ENCODE results near the gene LEP. TPM values are rescaled to one million over a fixed set of nuclear protein-coding genes. Genes with fewer than 3 reads are reported as not detected.

LEP gene
- total RNA-seq, 1 experiment from 2014 or later = not detected

DNA sequence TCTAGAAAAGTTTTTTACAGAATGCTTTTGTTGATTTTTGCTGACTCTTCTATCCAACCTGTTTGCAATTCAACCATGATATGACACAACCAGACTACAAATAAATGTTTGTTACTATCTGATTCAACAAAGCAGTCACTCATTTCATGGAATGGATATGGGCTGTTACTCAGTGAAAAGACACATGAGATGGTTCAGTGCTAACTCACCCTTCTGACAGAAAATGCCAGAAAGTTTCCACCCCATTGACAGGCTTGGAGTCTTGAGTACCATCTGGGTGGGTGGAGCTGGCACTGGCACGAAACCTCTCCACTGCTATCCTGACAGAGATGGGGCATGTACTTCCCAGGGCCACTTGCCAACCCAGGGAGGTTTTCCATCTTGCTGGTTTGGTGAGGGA is 63.1 kb downstream of the LEP start:
- no peak overlapping the region for H3K4me2 ChIP-seq (ENCODE audit: low read length)
- ChIA-PET RAD21 (ENCODE audit: low non-redundant PET in 1 of 2, low total read pairs in 2 of 2, uncharacterized antibody in 2 of 2, unreplicated experiment in 2 of 2) (no interaction called here), POLR2A (no interaction called here), CTCF (no interaction called here)
- H2AFZ ChIP-seq (ENCODE audit: low read depth, low read length, poor library complexity, severe bottlenecking) = no peak overlapping the region
- DNase-seq (ENCODE audit: low read depth, low spot score) (no peak), ATAC-seq (no peak)
- H3K9me3 ChIP-seq (ENCODE audit: control insufficient read depth in 1 of 2, insufficient read depth in 1 of 2, low read depth in 1 of 2, low read length in 2 of 2) = no peaks in the 10 kb centered on the region
- no peaks in the 10 kb centered on the region for H3K79me2 ChIP-seq (ENCODE audit: insufficient read depth, low read length)
- H3K27ac ChIP-seq (ENCODE audit: low read depth, low read length) = no peak overlapping the region
- peaks cover 5 to 15% of the 10 kb centered on the region in 2 experiments; a peak in 2 of 4 replicates for H3K36me3 ChIP-seq (ENCODE audit: control insufficient read depth in 1 of 2, insufficient read depth in 2 of 2, low read length in 2 of 2)
- no peak for TF ChIP-seq ZNF274 (IDR thresholded peaks at IDR 0.05; ENCODE audit: low read depth, low read length)
- TF ChIP-seq EZH2phosphoT487 (IDR thresholded peaks at IDR 0.05; ENCODE audit: borderline replicate concordance) = no peak
- TF ChIP-seq ZFX (IDR thresholded peaks at IDR 0.05) = no peak
- TF ChIP-seq, protein P1, sequence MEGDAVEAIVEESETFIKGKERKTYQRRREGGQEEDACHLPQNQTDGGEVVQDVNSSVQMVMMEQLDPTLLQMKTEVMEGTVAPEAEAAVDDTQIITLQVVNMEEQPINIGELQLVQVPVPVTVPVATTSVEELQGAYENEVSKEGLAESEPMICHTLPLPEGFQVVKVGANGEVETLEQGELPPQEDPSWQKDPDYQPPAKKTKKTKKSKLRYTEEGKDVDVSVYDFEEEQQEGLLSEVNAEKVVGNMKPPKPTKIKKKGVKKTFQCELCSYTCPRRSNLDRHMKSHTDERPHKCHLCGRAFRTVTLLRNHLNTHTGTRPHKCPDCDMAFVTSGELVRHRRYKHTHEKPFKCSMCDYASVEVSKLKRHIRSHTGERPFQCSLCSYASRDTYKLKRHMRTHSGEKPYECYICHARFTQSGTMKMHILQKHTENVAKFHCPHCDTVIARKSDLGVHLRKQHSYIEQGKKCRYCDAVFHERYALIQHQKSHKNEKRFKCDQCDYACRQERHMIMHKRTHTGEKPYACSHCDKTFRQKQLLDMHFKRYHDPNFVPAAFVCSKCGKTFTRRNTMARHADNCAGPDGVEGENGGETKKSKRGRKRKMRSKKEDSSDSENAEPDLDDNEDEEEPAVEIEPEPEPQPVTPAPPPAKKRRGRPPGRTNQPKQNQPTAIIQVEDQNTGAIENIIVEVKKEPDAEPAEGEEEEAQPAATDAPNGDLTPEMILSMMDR (IDR thresholded peaks at IDR 0.05 in 2 of 3, conservative IDR thresholded peaks at IDR 0.05 in 1 of 3; ENCODE audit: borderline replicate concordance in 1 of 3, insufficient read depth in 1 of 3, low read depth in 2 of 3, low read length in 2 of 3) = no peak
- TF ChIP-seq RAD21 (IDR thresholded peaks at IDR 0.05; ENCODE audit: low read depth) = no peak
- no peak for TF ChIP-seq SP1 (IDR thresholded peaks at IDR 0.05; ENCODE audit: low read depth)
- TF ChIP-seq CEBPB (IDR thresholded peaks at IDR 0.05; ENCODE audit: low read depth) = no peak
- H3K9ac ChIP-seq (ENCODE audit: low read length) = no peak overlapping the region
- H4K20me1 ChIP-seq (ENCODE audit: insufficient read depth) = no peaks in the 10 kb centered on the region
- H3K9me2 ChIP-seq (ENCODE audit: insufficient read depth) = no peaks in the 10 kb centered on the region
- H3K27me3 ChIP-seq (ENCODE audit: insufficient read depth, low read length) = no peaks in the 10 kb centered on the region
- intact Hi-C loops (cut with micrococcal nuclease) = no loop called here
- no peaks in the 10 kb centered on the region for H3K4me1 ChIP-seq (ENCODE audit: control insufficient read depth in 1 of 2, insufficient read depth in 2 of 2, low read length in 2 of 2)
- H3K4me3 ChIP-seq (replicated peaks in 1 of 2; ENCODE audit: low read depth in 1 of 2, low read length in 2 of 2) = no peak overlapping the region
- BruUV-seq (replicated peaks) = no TSS peak

GRCh38 chr7:128307061-128307460 is 66.0 kb downstream of the LEP start:
- Histone ChIP-seq H2AFZ (ENCODE audit: low read depth, low read length, poor library complexity, severe bottlenecking) (no peak overlapping the region), H3K9ac (ENCODE audit: low read length) (no peak overlapping the region), H3K27me3 (ENCODE audit: insufficient read depth, low read length) (no peaks in the 10 kb centered on the region), H3K9me2 (ENCODE audit: insufficient read depth) (no peaks in the 10 kb centered on the region), H3K4me1 (ENCODE audit: control insufficient read depth in 1 of 2, insufficient read depth in 2 of 2, low read length in 2 of 2) (no peaks in the 10 kb centered on the region), H3K27ac (ENCODE audit: low read depth, low read length) (no peak overlapping the region), H3K79me2 (ENCODE audit: insufficient read depth, low read length) (no peaks in the 10 kb centered on the region), H4K20me1 (ENCODE audit: insufficient read depth) (no peaks in the 10 kb centered on the region), H3K36me3 (ENCODE audit: control insufficient read depth in 1 of 2, insufficient read depth in 2 of 2, low read length in 2 of 2) (peaks cover 20 to 23% of the 10 kb centered on the region in 2 experiments; a peak in 3 of 4 replicates), H3K9me3 (ENCODE audit: control insufficient read depth in 1 of 2, insufficient read depth in 1 of 2, low read depth in 1 of 2, low read length in 2 of 2) (no peaks in the 10 kb centered on the region), H3K4me3 (replicated peaks in 1 of 2; ENCODE audit: low read depth in 1 of 2, low read length in 2 of 2) (no peak overlapping the region), H3K4me2 (ENCODE audit: low read length) (no peak overlapping the region)
- intact Hi-C loops (cut with micrococcal nuclease) = no loop called here
- POLR2A ChIA-PET = no interaction called here
- DNase-seq (ENCODE audit: low read depth, low spot score) (no peak), ATAC-seq (no peak)
- RAD21 ChIA-PET (ENCODE audit: low non-redundant PET in 1 of 2, low total read pairs in 2 of 2, uncharacterized antibody in 2 of 2, unreplicated experiment in 2 of 2) = no interaction called here
- BruUV-seq (replicated peaks) = no TSS peak
- TF ChIP-seq EGR1 (IDR thresholded peaks at IDR 0.05; ENCODE audit: low read depth) = no peak
- CTCF ChIA-PET = no interaction called here

Small RNAs within 50 kb of the gene (microRNA-seq; reads per million reads assigned to microRNA genes)
- not detected for gene MIR129-1 (ENCODE audit: borderline number of aligned reads)

Other genes with a start within 250 kb of the LEP start
- not detected for gene LRRC4, start 209.8 kb upstream of the LEP start, total RNA-seq (2021; ENCODE audit: unreplicated experiment)
- 66.3 TPM for gene RBM28, start 102.6 kb downstream of the LEP start, total RNA-seq (2021; ENCODE audit: unreplicated experiment)
- 4.0 TPM for gene PRRT4, start 120.4 kb downstream of the LEP start, total RNA-seq (2021; ENCODE audit: unreplicated experiment)
- gene IMPDH1, start 168.7 kb downstream of the LEP start, total RNA-seq (2021; ENCODE audit: unreplicated experiment) = 98.2 TPM
- gene HILPDA, start 214.6 kb downstream of the LEP start, total RNA-seq (2021; ENCODE audit: unreplicated experiment) = 32.8 TPM
- 45.7 TPM for gene METTL2B, start 235.5 kb downstream of the LEP start, total RNA-seq (2021; ENCODE audit: unreplicated experiment)